Measurements from ENCODE around the gene RFX2. TPM values are rescaled to one million over a fixed set of nuclear protein-coding genes. Genes with fewer than 3 reads are reported as not detected.

Gene RFX2
- total and polyA plus RNA-seq, 9 of the 15 experiments (the other 6 are each of a cell fraction or from before 2014, with no cell fraction given) = 3.6 to 18.7 (median 8.7) TPM

DNA sequence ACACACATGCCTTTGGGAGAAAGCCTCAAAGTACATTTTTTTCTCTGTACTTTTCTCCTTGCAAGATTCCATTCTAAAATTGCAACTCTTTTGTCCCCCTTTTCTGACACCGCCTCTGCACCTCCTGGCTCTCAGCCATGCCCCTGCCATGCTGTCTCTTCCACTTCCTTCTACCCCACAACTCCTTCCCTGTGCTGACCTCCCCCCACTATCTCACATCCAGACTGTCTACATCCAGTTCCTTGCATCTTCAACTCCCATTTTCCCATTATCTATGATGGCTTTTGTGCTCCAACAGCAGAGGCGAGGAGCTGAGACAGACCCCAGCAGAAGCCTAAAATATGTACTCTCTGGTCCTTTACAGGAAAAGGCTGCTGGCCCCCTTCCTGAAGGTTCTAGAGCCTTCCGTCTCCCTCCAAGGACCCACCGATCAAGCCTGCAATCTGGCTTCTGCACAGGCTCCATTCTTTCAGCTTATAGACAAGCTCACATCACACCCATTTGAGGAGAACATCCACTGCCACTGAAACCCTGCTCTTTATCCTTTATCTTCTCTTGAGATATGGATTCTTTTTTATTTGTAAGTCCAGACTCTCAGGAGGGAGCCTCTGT, 50.2 kb downstream of the RFX2 start:
- Histone ChIP-seq H3K27me3 (ENCODE audit: control insufficient read depth in 2 of 2, insufficient read depth in 2 of 2, low read length in 2 of 2) (no peaks in the 10 kb centered on the region), H3K9me1 (ENCODE audit: control insufficient read depth, insufficient read depth, low read length) (no peaks in the 10 kb centered on the region), H3K9ac (ENCODE audit: insufficient read depth in 1 of 2, low read depth in 2 of 2, low read length in 2 of 2) (peak overlapping the region; percentile 60 to 88; a peak in 3 of 4 replicates), H3K4me3 (peak overlapping the region; percentile 6; the same call in 1 of the 2 replicates), H3K9me3 (replicated peaks; ENCODE audit: control insufficient read depth, insufficient read depth, low read depth, low read length) (no peaks in the 10 kb centered on the region), H3K36me3 (ENCODE audit: control insufficient read depth, insufficient read depth, low read length) (peaks cover 4% of the 10 kb centered on the region; the same call in 1 of the 3 replicates), H2AFZ (ENCODE audit: low read depth, low read length) (peak overlapping the region; percentile 74), H3K4me1 (replicated peaks in 1 of 2; ENCODE audit: control insufficient read depth in 2 of 2, insufficient read depth in 2 of 2, low read length in 2 of 2) (peaks cover 60 to 70% of the 10 kb centered on the region in 2 experiments), H3K79me2 (ENCODE audit: control insufficient read depth, insufficient read depth, low read length) (peaks cover 53% of the 10 kb centered on the region), H3K4me2 (ENCODE audit: insufficient read depth, low read length) (peak overlapping the region; percentile 67), H3K27ac (ENCODE audit: extremely low read depth, low read depth, low read length) (peak overlapping the region; percentile 85), H4K20me1 (replicated peaks; ENCODE audit: control insufficient read depth, insufficient read depth, low read length) (no peaks in the 10 kb centered on the region)
- no peak for FAIRE-seq
- in situ Hi-C loops (cut with MboI) = loop anchor here (5.0 kb wide), 1 partner anchor 62 kb away; no protein-coding TSS in a partner anchor
- CTCF ChIA-PET (ENCODE audit: low intra/inter-chr PET ratio) = no interaction called here
- no TSS peak for BruUV-seq (replicated peaks)
- WGBS (ENCODE audit: insufficient coverage, low coverage, missing lambda C conversion rate) = 45% methylated on average over 3 of the region's 4 CpGs
- DNase-seq (ENCODE audit: extremely low read depth in 1 of 4, low spot score in 3 of 4) = no peak
- POLR2A ChIA-PET = interaction anchor here (0.6 to 1.0 kb wide), 2 partner anchors 32 to 306 kb away, joined by 3 read pairs; no protein-coding TSS in a partner anchor
- intact Hi-C loops (cut with micrococcal nuclease) = no loop called here
- ATAC-seq = no peak; the same call in 2 of the 3 replicates
- TF ChIP-seq, protein P1, sequence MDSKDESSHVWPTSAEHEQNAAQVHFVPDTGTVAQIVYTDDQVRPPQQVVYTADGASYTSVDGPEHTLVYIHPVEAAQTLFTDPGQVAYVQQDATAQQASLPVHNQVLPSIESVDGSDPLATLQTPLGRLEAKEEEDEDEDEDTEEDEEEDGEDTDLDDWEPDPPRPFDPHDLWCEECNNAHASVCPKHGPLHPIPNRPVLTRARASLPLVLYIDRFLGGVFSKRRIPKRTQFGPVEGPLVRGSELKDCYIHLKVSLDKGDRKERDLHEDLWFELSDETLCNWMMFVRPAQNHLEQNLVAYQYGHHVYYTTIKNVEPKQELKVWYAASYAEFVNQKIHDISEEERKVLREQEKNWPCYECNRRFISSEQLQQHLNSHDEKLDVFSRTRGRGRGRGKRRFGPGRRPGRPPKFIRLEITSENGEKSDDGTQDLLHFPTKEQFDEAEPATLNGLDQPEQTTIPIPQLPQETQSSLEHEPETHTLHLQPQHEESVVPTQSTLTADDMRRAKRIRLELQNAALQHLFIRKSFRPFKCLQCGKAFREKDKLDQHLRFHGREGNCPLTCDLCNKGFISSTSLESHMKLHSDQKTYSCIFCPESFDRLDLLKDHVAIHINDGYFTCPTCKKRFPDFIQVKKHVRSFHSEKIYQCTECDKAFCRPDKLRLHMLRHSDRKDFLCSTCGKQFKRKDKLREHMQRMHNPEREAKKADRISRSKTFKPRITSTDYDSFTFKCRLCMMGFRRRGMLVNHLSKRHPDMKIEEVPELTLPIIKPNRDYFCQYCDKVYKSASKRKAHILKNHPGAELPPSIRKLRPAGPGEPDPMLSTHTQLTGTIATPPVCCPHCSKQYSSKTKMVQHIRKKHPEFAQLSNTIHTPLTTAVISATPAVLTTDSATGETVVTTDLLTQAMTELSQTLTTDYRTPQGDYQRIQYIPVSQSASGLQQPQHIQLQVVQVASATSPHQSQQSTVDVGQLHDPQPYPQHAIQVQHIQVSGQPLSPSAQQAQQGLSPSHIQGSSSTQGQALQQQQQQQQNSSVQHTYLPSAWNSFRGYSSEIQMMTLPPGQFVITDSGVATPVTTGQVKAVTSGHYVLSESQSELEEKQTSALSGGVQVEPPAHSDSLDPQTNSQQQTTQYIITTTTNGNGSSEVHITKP (IDR thresholded peaks at IDR 0.05; ENCODE audit: partially characterized antibody) = peak; percentile 48
- TF ChIP-seq ZNF282 (CRISPR knock-in tag; IDR thresholded peaks at IDR 0.05) = no peak
- TF ChIP-seq TCF15 (CRISPR knock-in tag; IDR thresholded peaks at IDR 0.05) = 0 out of 2 replicates have a peak, but pooled peaks have one; percentile 27
- 0 out of 2 replicates have a peak, but pooled peaks have one; percentile 53 for TF ChIP-seq OTX1 (CRISPR knock-in tag; IDR thresholded peaks at IDR 0.05)
- 0 out of 2 replicates have a peak, but pooled peaks have one; percentile 53 for TF ChIP-seq ZNF695 (CRISPR knock-in tag; IDR thresholded peaks at IDR 0.05)
- TF ChIP-seq, protein P2, sequence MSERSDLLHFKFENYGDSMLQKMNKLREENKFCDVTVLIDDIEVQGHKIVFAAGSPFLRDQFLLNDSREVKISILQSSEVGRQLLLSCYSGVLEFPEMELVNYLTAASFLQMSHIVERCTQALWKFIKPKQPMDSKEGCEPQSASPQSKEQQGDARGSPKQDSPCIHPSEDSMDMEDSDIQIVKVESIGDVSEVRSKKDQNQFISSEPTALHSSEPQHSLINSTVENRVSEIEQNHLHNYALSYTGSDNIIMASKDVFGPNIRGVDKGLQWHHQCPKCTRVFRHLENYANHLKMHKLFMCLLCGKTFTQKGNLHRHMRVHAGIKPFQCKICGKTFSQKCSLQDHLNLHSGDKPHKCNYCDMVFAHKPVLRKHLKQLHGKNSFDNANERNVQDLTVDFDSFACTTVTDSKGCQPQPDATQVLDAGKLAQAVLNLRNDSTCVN (CRISPR knock-in tag; IDR thresholded peaks at IDR 0.05) = 0 out of 2 replicates have a peak, but pooled peaks have one; percentile 88
- TF ChIP-seq ZNF589 (CRISPR knock-in tag; IDR thresholded peaks at IDR 0.05; ENCODE audit: low read depth) = 0 out of 2 replicates have a peak, but pooled peaks have one; percentile 3
- peak; percentile 16; the same call in 1 of the 2 replicates for TF ChIP-seq DMBX1 (CRISPR knock-in tag; IDR thresholded peaks at IDR 0.05; ENCODE audit: borderline replicate concordance)
- 0 out of 2 replicates have a peak, but pooled peaks have one; percentile 49 for TF ChIP-seq ELF4 (CRISPR knock-in tag; IDR thresholded peaks at IDR 0.05)
- TF ChIP-seq HDAC8 (tag; IDR thresholded peaks at IDR 0.05) = no peak
- TF ChIP-seq ZBTB43 (CRISPR knock-in tag; IDR thresholded peaks at IDR 0.05) = no peak
- no peak for TF ChIP-seq ZNF146 (CRISPR knock-in tag; IDR thresholded peaks at IDR 0.05; ENCODE audit: unreplicated experiment)
- TF ChIP-seq NFIC (IDR thresholded peaks at IDR 0.05) = peak; percentile 69
